Suprapubic skin (tissue), 4 donors: ENCODE data around the gene NPAS3. TPM values are rescaled to one million over a fixed set of nuclear protein-coding genes. Genes with fewer than 3 reads are reported as not detected.

Experiments
- DNase-seq, 2 donors: peaks; one replicate each; pipeline ENCODE4 v3.0.0-alpha.2; 2019; ENCODE audit warnings: low spot score in 2 of 2
- H3K27ac ChIP-seq: fragments of 200-600 bp; sonication (generic); one replicate; pipeline ENCODE4 v1.5.1; 2019
- H3K27me3 ChIP-seq: fragments of 200-600 bp; sonication (generic); one replicate; pipeline ENCODE4 v1.5.1; 2019
- H3K36me3 ChIP-seq: fragments of 200-600 bp; sonication (generic); one replicate; pipeline ENCODE4 v1.5.1; 2019
- H3K4me1 ChIP-seq: fragments of 200-600 bp; sonication (generic); one replicate; pipeline ENCODE4 v1.5.1; 2019
- H3K4me3 ChIP-seq: fragments of 200-600 bp; sonication (generic); one replicate; pipeline ENCODE4 v1.5.1; 2019; ENCODE audit warnings: mild to moderate bottlenecking
- H3K9me3 ChIP-seq: fragments of 200-600 bp; sonication (generic); one replicate; pipeline ENCODE4 v1.5.1; 2019
- EP300 ChIP-seq: sonication (generic); formaldehyde crosslinking; IDR thresholded peaks from one replicate; pipeline ENCODE4 v1.6.1; 2017; ENCODE audit warnings: antibody characterized with exemption
- POLR2A ChIP-seq, 2 donors: fragments of 450-650 bp; IDR thresholded peaks; one replicate each; pipeline ENCODE4 v1.6.1; 2017; ENCODE audit warnings: antibody characterized with exemption in 2 of 2, mild to moderate bottlenecking in 2 of 2, moderate library complexity in 2 of 2
- POLR2AphosphoS5 ChIP-seq, 3 donors: sonication (generic); formaldehyde crosslinking; IDR thresholded peaks; one replicate each; pipeline ENCODE4 v1.6.1; 2017; ENCODE audit warnings: antibody characterized with exemption in 3 of 3
- WGBS: methylation state at CpG from one replicate; pipeline ENCODE4 v1.1.5; 2018; 5-methylcytosine and 5-hydroxymethylcytosine counted together
- total RNA-seq, 4 donors: library from RNA; depleted of rRNA; stranded (reverse); fragments of >200 nt; gene quantifications; one replicate each; pipeline ENCODE4 v1.1.0, GENCODE V29; 2016
- TF ChIP-seq, protein P1 (sequence below), 2 donors: fragments of 200-600 bp in 1 of 2; fragments of 450-650 bp in 1 of 2; sonication (generic) in 1 of 2; IDR thresholded peaks; one replicate each; pipeline ENCODE4 v1.5.1; 2016 to 2019; ENCODE audit warnings: antibody characterized with exemption in 2 of 2, mild to moderate bottlenecking in 1 of 2, moderate library complexity in 1 of 2

NPAS3 gene
- total RNA-seq, 4 donors from 2014 or later, result 0.17 to 0.45 (median 0.29) TPM; not detected in 1

- TF ChIP-seq POLR2A (IDR thresholded peaks at IDR 0.05) (no peak), EP300 (no peak), POLR2AphosphoS5 (IDR thresholded peaks at IDR 0.05) (no peak)
- TF ChIP-seq, protein P1, sequence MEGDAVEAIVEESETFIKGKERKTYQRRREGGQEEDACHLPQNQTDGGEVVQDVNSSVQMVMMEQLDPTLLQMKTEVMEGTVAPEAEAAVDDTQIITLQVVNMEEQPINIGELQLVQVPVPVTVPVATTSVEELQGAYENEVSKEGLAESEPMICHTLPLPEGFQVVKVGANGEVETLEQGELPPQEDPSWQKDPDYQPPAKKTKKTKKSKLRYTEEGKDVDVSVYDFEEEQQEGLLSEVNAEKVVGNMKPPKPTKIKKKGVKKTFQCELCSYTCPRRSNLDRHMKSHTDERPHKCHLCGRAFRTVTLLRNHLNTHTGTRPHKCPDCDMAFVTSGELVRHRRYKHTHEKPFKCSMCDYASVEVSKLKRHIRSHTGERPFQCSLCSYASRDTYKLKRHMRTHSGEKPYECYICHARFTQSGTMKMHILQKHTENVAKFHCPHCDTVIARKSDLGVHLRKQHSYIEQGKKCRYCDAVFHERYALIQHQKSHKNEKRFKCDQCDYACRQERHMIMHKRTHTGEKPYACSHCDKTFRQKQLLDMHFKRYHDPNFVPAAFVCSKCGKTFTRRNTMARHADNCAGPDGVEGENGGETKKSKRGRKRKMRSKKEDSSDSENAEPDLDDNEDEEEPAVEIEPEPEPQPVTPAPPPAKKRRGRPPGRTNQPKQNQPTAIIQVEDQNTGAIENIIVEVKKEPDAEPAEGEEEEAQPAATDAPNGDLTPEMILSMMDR (IDR thresholded peaks at IDR 0.05), result no peak
- no peaks in the 10 kb centered on the region for H3K9me3 ChIP-seq
- H3K4me3 ChIP-seq, result no peak overlapping the region
- H3K27me3 ChIP-seq, result no peaks in the 10 kb centered on the region
- H3K4me1 ChIP-seq, result peaks cover 8% of the 10 kb centered on the region
- DNase-seq, result no peak
- no peaks in the 10 kb centered on the region for H3K36me3 ChIP-seq
- H3K27ac ChIP-seq, result no peak overlapping the region
- WGBS, result 46% methylated on average over 3 of the region's 3 CpGs
Measured at GRCh38 chr14:33617154-33617553, 678.5 kb downstream of the NPAS3 start.

- Histone ChIP-seq H3K27me3 (no peaks in the 10 kb centered on the region), H3K4me3 (no peak overlapping the region), H3K36me3 (no peaks in the 10 kb centered on the region), H3K4me1 (peaks cover 8% of the 10 kb centered on the region), H3K27ac (no peak overlapping the region), H3K9me3 (no peaks in the 10 kb centered on the region)
- TF ChIP-seq, protein P1 (IDR thresholded peaks at IDR 0.05), result no peak
- TF ChIP-seq POLR2AphosphoS5 (IDR thresholded peaks at IDR 0.05) (no peak), POLR2A (IDR thresholded peaks at IDR 0.05) (no peak), EP300 (no peak)
- no peak for DNase-seq
- 91% methylated on average over 6 of the region's 6 CpGs for WGBS
Measured at GRCh38 chr14:33618361-33619105, 679.9 kb downstream of the NPAS3 start.

DNA sequence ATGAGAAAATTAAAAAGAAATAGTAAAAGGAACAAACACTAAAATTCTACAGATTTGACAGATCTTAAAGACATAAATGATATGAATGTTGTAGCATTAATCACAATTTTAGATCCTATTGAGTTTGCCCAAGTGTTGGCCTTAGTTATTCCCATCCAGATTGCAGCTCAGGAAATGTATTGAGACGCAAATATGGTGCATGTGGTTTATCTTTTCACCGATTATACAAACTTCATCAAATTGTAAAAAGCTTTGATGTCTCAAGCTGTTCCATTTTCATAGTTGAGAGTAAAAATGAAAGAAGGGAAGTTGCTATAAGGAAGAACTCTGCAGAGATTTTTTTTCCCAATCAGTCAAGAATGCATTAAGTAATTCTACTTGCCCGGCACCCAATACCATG is 683.8 kb downstream of the NPAS3 start:
- 95% methylated on average over 3 of the region's 3 CpGs for WGBS
- Histone ChIP-seq H3K36me3 (no peaks in the 10 kb centered on the region), H3K4me1 (no peaks in the 10 kb centered on the region), H3K4me3 (no peak overlapping the region), H3K27me3 (no peaks in the 10 kb centered on the region), H3K9me3 (no peaks in the 10 kb centered on the region), H3K27ac (no peak overlapping the region)
- no peak for DNase-seq
- no peak for TF ChIP-seq POLR2A (IDR thresholded peaks at IDR 0.05)
- TF ChIP-seq POLR2AphosphoS5 (IDR thresholded peaks at IDR 0.05), result no peak
- TF ChIP-seq, protein P1 (IDR thresholded peaks at IDR 0.05), result no peak
- no peak for TF ChIP-seq EP300

- no peaks in the 10 kb centered on the region for H3K36me3 ChIP-seq
- H3K27ac ChIP-seq, result no peak overlapping the region
- no peaks in the 10 kb centered on the region for H3K9me3 ChIP-seq
- no peaks in the 10 kb centered on the region for H3K4me1 ChIP-seq
- DNase-seq, result no peak
- TF ChIP-seq POLR2A (IDR thresholded peaks at IDR 0.05) (no peak), POLR2AphosphoS5 (IDR thresholded peaks at IDR 0.05) (no peak), EP300 (no peak)
- TF ChIP-seq, protein P1 (IDR thresholded peaks at IDR 0.05), result no peak
- H3K4me3 ChIP-seq, result no peak overlapping the region
- H3K27me3 ChIP-seq, result no peaks in the 10 kb centered on the region
Measured at GRCh38 chr14:33629792-33630191, 691.1 kb downstream of the NPAS3 start.

- Histone ChIP-seq H3K4me1 (no peaks in the 10 kb centered on the region), H3K27ac (no peak overlapping the region), H3K36me3 (no peaks in the 10 kb centered on the region), H3K27me3 (no peaks in the 10 kb centered on the region), H3K4me3 (no peak overlapping the region), H3K9me3 (no peaks in the 10 kb centered on the region)
- 79% methylated on average over 1 of the region's 1 CpG for WGBS
- DNase-seq, result no peak
- TF ChIP-seq, protein P1 (IDR thresholded peaks at IDR 0.05), result no peak
- TF ChIP-seq EP300 (no peak), POLR2A (IDR thresholded peaks at IDR 0.05) (no peak), POLR2AphosphoS5 (IDR thresholded peaks at IDR 0.05) (no peak)
Measured at GRCh38 chr14:33631021-33631420, 692.3 kb downstream of the NPAS3 start.
